DMS53 treated with DMSO at 0.1 percent for 48 hours (cell line): ENCODE measurements around the gene TEX28.
"Not testable (repeated sequence)": the region's sequence is repeated elsewhere in the genome, so short reads cannot be mapped to it uniquely, and the experiment has no call there.

ENCODE experiments used
- DNase-seq: peaks from one replicate; lab custom pipeline; 2025; ENCODE audit not compliant: unreplicated experiment; lab: John Stamatoyannopoulos, UW

The TEX28 gene

GRCh38 chrX:154248076-154248475, 46.8 kb downstream of the TEX28 start:
- not testable (repeated sequence) for DNase-seq

GRCh38 chrX:154247377-154248045, 47.4 kb downstream of the TEX28 start:
- DNase-seq = not testable (repeated sequence)

- DNase-seq = not testable (repeated sequence)
These were observed 54.9 kb downstream of the TEX28 start for GRCh38 chrX:154239982-154240503.

- not testable (repeated sequence) for DNase-seq
These were observed 55.9 kb downstream of the TEX28 start for GRCh38 chrX:154238939-154239559.

GRCh38 chrX:154233620-154234019, 61.3 kb downstream of the TEX28 start:
- DNase-seq = not testable (repeated sequence)

- not testable (repeated sequence) for DNase-seq
These were observed 63.5 kb downstream of the TEX28 start for GRCh38 chrX:154231443-154231842.

- DNase-seq = not testable (repeated sequence)
These were observed 68.2 kb downstream of the TEX28 start for GRCh38 chrX:154226706-154227105.

- not testable (repeated sequence) for DNase-seq
These were observed 69.6 kb downstream of the TEX28 start for GRCh38 chrX:154225292-154225691.
